Frontal cortex (tissue), 4 donors: ENCODE results near the gene WDR88. TPM values are rescaled to one million over a fixed set of nuclear protein-coding genes. Genes with fewer than 3 reads are reported as not detected.

Source experiments
- DNase-seq, 2 donors: peaks; one replicate each; pipeline ENCODE4 v3.0.0; 2012; ENCODE audit warnings: low spot score in 2 of 2
- FAIRE-seq: peaks from 2 replicates; lab custom pipeline; 2012; peaks lifted over from hg19 to GRCh38; lab: Jason Lieb, UNC
- total RNA-seq: library from RNA; depleted of rRNA; stranded (reverse); fragments of >200 nt; gene quantifications from one replicate; pipeline ENCODE4 v1.2.3, GENCODE V29; 2014
- donor health status: control.
- donor health status: control.
- donor health status: control.

WDR88 gene
- total RNA-seq, 1 donor from 2014 or later: not detected

DNA sequence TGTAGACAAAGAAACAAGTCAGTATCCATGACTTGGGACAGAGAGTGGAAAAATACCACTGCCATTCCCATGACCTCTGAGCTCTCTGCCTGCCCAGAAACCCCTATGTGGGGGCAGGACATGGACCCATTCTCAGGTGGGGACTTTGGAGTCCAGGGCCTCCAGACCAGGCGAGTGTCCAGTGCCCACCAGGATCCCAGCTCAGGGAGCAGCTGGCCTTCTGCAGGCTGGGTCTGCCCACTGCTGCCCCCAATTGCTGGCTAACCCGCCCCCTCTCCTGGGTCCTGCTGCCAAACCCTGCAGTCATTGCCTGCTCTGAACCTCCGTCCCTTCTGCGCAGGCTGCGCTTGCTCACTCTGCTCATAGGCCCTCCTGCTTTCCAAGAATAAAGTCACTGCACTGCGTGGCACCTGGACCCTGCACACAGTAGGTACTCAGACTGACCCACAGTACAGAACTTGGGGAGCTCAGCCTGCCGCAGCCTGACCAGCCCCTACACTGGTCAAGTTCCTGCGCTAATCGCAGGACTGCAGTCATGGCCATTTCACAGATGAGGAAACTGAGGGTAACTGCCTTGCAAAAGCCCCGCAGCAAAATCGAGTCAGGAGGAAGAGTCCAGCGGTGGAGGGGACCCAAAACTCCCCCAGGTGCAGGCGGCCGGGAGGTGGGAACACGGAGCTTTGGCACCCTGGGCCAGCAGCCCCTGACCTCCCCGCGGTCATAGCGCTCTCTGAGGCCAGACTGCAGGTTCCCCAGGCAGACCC is 93.0 kb downstream of the WDR88 start:
- no peak for DNase-seq
- FAIRE-seq: no peak

Other genes with a start within 250 kb of the WDR88 start
- 24.9 TPM for gene CEP89, start 160.2 kb upstream of the WDR88 start, total RNA-seq
- gene FAAP24, start 159.9 kb upstream of the WDR88 start, total RNA-seq: 1.6 TPM
- 1.6 TPM for gene RHPN2, start 67.2 kb upstream of the WDR88 start, total RNA-seq
- 15.5 TPM for gene GPATCH1, start 50.9 kb upstream of the WDR88 start, total RNA-seq
- 93.8 TPM for gene LRP3, start 62.2 kb downstream of the WDR88 start, total RNA-seq
- gene SLC7A10, start 93.7 kb downstream of the WDR88 start, total RNA-seq: 0.41 TPM
- 1.6 TPM for gene CEBPA, start 170.4 kb downstream of the WDR88 start, total RNA-seq
- 54.6 TPM for gene CEBPG, start 241.6 kb downstream of the WDR88 start, total RNA-seq